Spleen (tissue), 7 donors: ENCODE measurements around the gene SIN3B.

ENCODE experiments used
- POLR2A ChIP-seq, 3 donors: fragments of 450-650 bp; IDR thresholded peaks; one replicate each; pipeline ENCODE4 v1.5.1; 2017; ENCODE audit warnings: antibody characterized with exemption in 3 of 3, mild to moderate bottlenecking in 1 of 3
- POLR2AphosphoS5 ChIP-seq, 3 donors: sonication (generic); formaldehyde crosslinking; IDR thresholded peaks; one replicate each; pipeline ENCODE4 v1.5.1; 2017; ENCODE audit warnings: antibody characterized with exemption in 3 of 3
- TF ChIP-seq, protein P1 (sequence below), 11 experiments: fragments of 200-600 bp in 7 of 11; fragments of 450-650 bp in 4 of 11; sonication (generic) in 4 of 11; IDR thresholded peaks in 8 of 11; conservative IDR thresholded peaks in 3 of 11; 1 replicate in 7 of 11; 2 replicates in 4 of 11; pipeline versions ENCODE4 v1.4.0 to v1.8.0; 2016 to 2021; ENCODE audit warnings: antibody characterized with exemption in 11 of 11, inconsistent platforms in 4 of 11, mild to moderate bottlenecking in 1 of 11
- donor health status: DM: no; HTN: no; CAD: no; lungs with moderate emphysema.
- donor health status: DM: no; HTN: no; CAD: no.
- donor health status: DM: no; HTN: no; CAD: no.

DNA sequence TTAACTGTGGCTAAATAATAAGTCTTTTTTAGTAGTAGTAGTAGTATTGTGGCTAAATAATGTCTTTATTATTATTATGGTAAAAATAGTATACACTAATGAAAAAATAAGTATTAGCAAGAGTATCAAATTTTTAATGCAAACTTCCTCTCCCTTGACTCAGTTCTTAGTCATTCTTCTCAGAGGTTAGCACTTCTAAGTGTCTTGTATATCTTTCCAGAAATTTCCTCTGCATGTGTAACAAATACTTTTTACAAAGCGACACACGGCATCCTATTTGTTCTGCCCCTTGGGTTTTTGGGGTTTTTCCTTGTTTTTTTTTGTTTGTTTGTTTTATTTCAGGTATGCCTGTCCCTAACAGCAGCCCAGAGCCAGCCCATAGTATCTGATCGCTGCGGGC is 20.9 kb downstream of the SIN3B start:
- no peak for TF ChIP-seq POLR2AphosphoS5 (IDR thresholded peaks at IDR 0.05)
- TF ChIP-seq, protein P1, sequence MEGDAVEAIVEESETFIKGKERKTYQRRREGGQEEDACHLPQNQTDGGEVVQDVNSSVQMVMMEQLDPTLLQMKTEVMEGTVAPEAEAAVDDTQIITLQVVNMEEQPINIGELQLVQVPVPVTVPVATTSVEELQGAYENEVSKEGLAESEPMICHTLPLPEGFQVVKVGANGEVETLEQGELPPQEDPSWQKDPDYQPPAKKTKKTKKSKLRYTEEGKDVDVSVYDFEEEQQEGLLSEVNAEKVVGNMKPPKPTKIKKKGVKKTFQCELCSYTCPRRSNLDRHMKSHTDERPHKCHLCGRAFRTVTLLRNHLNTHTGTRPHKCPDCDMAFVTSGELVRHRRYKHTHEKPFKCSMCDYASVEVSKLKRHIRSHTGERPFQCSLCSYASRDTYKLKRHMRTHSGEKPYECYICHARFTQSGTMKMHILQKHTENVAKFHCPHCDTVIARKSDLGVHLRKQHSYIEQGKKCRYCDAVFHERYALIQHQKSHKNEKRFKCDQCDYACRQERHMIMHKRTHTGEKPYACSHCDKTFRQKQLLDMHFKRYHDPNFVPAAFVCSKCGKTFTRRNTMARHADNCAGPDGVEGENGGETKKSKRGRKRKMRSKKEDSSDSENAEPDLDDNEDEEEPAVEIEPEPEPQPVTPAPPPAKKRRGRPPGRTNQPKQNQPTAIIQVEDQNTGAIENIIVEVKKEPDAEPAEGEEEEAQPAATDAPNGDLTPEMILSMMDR (IDR thresholded peaks at IDR 0.05 in 8 of 11, conservative IDR thresholded peaks at IDR 0.05 in 3 of 11), result no peak
- TF ChIP-seq POLR2A (IDR thresholded peaks at IDR 0.05), result no peak
